ENCODE results near the gene IL17F.

IL17F gene

DNA sequence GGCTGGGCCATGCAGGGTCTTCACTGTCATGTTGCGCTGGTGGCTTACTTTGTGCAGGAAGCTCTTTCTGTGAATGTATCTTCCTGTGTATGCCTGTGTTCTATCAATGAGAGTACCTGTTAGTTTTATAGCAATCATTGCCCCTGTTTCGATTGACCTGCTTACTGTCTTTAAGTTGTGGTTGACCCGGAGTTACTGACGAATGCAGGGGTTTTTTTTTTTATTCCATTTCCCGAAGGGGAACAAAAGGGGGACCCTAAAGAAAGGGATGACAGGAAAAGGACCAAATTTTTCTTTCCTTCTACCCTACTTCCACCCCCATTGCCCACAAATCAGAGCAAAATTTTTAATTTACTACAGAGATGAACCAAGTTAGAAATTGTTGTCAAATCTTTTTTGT is at the start of gene IL17F:
Gene IL17F (minus strand): TSS at position 101 of the 400 bp plus-strand sequence. CDS start 71 bp downstream, at position 30.
- DNase-seq (ENCODE audit: low read depth) = no peak

- no peak for DNase-seq (ENCODE audit: low read depth)
These were observed 48.8 kb upstream of the IL17F start for GRCh38 chr6:52293067-52293466.

DNA sequence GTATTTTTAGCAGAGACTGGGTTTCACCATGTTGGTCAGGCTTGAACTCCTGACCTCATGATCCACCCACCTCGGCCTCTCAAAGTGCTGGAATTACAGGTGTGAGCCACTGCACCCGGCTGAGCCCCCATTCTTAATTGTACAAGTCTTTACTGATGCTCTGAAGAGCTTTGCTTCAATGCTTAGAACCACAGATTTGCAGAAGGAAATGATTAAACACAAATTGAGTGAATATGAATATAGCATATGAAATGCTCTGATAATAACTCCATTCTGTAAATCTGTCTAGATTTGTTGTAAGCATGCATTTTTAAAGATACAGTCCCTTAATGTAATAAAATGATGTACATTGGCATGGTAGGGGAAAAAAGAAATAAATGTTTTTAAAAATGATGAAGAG is 44.5 kb upstream of the IL17F start:
- DNase-seq (ENCODE audit: low read depth) = no peak

DNA sequence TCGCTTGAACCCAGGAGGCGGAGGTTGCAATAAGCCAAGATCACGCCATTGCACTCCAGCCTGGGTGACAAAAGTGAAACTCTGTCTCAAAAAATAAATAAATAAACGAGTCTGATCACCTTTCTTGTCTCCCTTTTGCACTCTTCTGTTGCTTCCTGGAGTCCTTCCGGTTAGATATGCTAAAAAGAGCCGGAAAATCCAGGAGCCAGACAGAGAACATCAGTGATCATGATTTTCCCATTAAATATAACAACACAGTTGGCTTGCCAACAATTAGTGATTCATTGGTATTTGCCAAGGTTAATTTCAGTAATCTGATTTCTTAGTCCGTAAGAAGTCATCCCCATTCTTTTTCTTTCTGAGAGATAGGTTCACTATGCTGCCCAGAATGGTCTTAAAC is 43.9 kb upstream of the IL17F start:
- no peak for DNase-seq (ENCODE audit: low read depth)

- DNase-seq (ENCODE audit: low read depth) = peak; percentile 20
These were observed 42.6 kb upstream of the IL17F start for GRCh38 chr6:52286798-52287432.

DNA sequence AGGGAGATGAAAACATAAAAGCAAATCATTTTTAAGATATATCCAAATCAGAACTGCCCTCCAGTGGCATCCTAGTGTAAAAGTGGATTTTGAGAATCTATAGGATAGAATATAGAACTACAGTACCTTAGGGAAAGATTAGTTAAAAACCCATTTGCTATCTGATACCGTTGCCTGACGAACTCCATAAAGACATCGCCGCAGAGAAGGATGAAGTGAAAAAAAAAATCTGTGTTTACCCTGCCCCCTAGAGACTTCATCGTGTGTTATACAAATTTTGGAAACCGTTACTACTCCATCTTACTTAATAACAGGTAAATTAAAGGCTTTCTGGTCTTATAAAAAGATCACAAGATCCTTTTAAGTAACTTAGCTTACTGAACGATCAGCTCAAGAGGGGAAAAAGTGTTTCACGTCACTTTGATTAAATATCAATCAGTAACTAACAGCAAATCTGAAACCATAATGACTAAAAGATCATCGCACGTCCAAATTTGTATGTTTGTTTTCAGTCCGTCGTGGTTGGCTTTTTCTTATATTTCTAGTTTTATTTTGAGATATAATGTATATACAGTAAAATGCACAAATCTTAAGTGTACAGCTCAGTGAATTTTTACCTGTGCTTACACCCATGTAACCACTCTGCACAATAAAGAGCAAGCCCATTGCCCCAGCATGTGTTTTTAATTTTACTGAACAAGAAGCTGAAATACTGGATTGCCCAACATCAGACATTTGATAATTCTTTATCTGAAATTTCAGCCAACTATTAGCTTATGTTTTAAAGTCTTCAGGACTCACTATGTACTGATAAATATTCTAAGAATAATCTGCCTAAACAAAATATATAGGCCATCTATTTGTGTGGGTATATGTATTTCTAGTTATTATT is 41.1 kb upstream of the IL17F start:
- no peak for DNase-seq (ENCODE audit: low read depth)

GRCh38 chr6:52284460-52285176 is 40.3 kb upstream of the IL17F start, which contains the start of gene MCM3:
TSS of gene MCM3 (minus strand) at chr6:52284742. CDS start at chr6:52284674, 68 bp downstream.
- peak; percentile 89 for DNase-seq (ENCODE audit: low read depth)

DNA sequence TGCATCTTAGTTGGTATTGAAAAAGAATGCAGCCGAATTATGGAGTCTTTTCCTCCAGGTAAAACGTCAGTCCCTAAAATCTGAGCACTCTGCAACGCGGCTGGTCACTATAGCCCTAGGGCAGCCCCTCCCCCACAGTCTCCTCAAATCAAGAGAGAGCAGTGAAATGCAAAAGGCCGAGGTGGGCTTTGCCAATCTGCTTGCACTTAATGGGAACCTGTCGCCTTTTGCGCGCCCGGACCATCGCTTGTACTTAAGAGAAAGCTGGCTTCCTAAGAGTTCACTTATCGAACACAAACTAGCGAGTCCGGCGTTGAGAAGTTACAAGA is 39.8 kb upstream of the IL17F start:
- DNase-seq (ENCODE audit: low read depth) = no peak

- no peak for DNase-seq (ENCODE audit: low read depth)
These were observed 38.8 kb upstream of the IL17F start for GRCh38 chr6:52283111-52283510.

DNA sequence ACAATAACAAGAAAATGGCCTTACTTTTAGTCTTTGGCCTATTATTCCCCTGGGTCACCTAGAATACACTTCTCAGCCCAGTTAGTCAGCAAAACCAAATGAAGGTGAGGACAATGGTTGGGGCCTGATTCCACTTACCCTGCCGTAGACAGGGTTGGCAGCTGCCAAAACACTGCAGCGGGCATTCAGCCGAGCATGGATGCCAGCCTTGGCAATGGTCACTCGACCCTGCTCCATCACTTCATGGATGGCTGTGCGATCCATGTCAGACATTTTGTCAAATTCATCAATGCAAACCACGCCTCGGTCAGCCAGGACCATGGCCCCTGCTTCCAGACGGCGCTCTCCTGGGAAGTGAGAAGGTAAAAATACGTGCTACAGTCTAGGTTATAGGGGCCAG is 31.8 kb upstream of the IL17F start:
- DNase-seq (ENCODE audit: low read depth) = no peak

GRCh38 chr6:52271852-52272460 is 27.7 kb upstream of the IL17F start:
- DNase-seq (ENCODE audit: low read depth) = no peak

DNA sequence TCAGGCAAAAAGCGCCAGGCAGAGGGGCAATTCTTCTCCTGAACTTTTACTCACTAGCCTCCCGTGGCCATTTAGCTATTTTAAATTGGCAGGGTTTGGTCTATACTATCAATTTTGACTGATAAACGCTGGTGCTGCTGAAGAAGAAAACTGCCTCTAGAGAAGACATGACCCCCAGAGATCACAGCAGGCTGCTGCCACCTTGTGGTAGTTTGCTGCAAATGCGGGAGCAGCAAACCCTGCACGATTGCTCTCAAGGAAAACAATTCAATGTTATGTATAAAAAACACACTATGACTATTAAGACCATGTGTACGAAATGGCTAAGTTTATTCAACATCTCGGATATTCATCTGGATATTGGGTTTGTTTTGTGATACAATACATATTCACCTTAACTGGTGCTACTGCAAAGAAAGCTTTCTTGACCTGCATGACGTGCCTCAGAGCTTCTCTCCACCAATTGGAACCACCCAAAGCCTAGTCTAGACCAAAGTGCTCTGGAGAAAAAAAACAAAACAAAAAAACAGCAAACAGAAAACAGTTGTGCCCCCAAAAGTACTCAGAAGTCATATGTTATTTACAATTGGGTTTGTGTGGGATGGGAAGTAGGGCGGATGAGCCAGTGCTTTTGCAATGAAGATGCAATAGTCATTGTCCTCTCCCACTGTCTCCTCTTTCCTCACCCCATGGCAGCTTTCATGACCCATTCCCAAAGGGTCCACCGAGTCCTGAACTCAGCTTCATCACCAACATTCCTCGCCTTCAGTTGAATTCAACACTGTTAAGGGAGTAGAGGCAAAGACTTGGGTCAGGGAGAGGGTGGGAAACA is 19.6 kb upstream of the IL17F start:
- peak; percentile 30 for DNase-seq (ENCODE audit: low read depth)

DNA sequence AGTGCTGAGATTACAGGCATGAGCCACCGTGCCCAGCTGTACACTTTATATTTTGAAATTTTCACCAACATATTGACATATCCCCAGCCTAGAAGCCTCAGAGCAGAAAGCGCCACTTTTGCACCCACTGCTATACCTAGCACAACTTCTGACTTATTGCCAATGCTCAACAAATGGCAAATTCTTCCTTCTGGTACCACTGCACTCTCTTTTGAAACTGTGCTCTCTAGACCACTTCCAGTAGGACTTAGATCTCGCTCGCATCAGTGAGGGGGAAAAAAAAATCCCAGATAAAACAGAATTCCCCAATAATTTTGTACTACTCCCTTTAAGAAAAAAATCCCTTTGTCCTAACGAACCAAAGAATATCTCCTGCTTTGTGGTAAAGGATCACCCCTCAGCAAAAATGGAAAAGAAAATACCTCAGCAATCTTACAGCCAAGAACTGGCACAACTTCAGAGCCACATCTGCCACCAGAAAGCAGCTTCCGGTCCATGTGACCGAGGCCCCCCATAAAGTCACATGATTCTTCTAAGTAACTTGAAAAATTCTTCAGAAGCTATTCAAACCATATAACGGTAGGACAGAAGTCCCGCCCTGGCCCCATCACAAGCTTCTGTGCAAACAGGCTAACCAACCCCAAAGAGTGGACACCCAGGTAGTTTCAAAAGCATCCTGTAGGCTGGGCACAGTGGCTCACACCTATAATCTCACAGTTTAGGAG is 18.5 kb upstream of the IL17F start:
- no peak for DNase-seq (ENCODE audit: low read depth)

- no peak for DNase-seq (ENCODE audit: low read depth)
These were observed 16.9 kb upstream of the IL17F start for GRCh38 chr6:52261229-52261628.

DNA sequence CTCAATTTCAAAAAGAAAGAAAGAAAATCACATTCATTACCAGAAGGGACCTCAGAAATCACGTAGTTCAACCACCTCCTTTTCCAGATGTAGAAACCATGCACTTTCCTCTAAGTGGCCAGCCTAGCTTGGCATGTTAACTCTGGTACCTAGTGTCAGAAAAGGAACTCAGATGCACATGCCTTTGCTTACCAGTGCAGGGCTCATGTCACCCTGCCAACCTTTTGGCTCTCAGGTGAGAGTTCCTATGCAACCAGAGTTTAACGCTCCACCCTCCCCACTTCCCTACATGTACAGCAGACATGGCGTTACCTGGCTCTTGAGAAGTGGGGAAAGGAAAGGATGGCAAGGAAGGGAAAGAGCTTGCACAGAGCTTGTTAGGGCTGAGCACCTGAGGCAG is 16.3 kb upstream of the IL17F start:
- no peak for DNase-seq (ENCODE audit: low read depth)

- DNase-seq (ENCODE audit: low read depth) = no peak
These were observed 11.1 kb upstream of the IL17F start for GRCh38 chr6:52255434-52255833.

- no peak for DNase-seq (ENCODE audit: low read depth)
These were observed 10.6 kb upstream of the IL17F start for GRCh38 chr6:52254731-52255378.

DNA sequence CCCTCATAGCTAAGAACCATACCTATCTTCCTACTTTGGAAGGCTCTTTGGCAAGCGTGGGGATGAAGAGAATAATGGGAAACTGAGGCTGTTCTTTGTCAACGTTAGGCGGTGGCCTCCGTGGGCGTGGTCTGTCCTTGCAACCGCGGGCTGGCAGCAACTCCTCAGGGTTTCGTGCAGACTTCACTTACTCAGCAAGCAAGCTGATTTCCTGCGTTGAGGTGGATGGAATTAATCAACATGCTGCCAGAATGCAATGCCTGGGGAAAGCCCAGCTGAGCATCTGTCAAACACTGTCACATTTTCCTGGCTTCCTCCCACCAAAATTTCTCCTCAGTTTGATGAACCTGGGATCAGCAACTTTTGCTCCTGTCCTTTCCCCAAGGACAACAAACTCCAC is 9.2 kb upstream of the IL17F start:
- no peak for DNase-seq (ENCODE audit: low read depth)

DNA sequence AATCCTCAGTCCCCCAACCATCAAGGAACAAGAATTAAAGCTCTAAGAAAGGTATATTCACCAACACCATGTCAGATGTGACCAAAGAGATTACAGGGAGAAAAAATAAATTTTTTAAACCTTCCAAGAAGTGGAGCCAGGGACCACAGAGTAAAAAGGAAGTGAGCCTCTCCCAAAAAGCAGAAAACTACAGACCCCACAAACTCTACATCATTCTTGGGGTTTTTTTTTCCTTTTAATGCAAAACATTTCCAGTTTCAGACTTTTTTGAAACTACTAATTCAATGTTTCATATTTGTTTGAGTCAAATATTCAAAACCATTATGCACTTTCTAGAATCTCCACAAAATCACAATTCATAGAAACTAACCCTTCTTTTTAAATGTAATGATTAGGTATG is 6.8 kb upstream of the IL17F start:
- DNase-seq (ENCODE audit: low read depth) = no peak

DNA sequence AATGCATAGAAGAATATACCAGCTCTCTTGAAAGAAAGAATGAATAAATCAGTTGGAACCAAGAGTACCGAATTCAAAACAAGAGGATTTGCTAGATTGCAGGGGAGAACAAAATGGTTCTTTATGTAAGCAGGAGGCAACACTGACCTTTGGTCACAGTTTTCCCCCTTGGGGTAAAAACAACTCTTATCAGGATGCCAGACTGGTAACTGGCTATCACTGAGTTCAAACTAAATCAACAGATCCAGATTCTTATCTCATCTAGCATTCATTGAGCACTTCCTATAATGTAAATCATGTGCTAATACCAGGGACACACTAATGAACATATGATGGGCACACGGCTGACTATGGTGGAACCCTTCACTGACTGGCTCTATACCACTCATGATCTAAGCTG is 4.8 kb upstream of the IL17F start:
- no peak for DNase-seq (ENCODE audit: low read depth)
